HG03025 (cell line): ENCODE data around the gene SLC22A12.

ENCODE experiments used
- ATAC-seq: cut with Tn5 transposase; IDR thresholded peaks from one replicate; pipeline ENCODE4 v1.9.1; 2021; ENCODE audit warnings: mild to moderate bottlenecking, moderate library complexity; ENCODE audit not compliant: unreplicated experiment, low FRiP score

Gene SLC22A12

GRCh38 chr11:64620381-64620971 lies 29.5 kb downstream of the SLC22A12 start:
- ATAC-seq, result no peak

- no peak for ATAC-seq
Observed at GRCh38 chr11:64621283-64622019, 30.4 kb downstream of the SLC22A12 start.

- ATAC-seq, result no peak
Observed at GRCh38 chr11:64622681-64623080, 31.7 kb downstream of the SLC22A12 start.

- no peak for ATAC-seq
Observed at GRCh38 chr11:64624883-64625481, 34.0 kb downstream of the SLC22A12 start.

GRCh38 chr11:64626637-64627036 lies 35.6 kb downstream of the SLC22A12 start:
- ATAC-seq, result no peak

GRCh38 chr11:64627371-64627770 lies 36.4 kb downstream of the SLC22A12 start:
- no peak for ATAC-seq

GRCh38 chr11:64628596-64628995 lies 37.6 kb downstream of the SLC22A12 start:
- ATAC-seq, result no peak

GRCh38 chr11:64629103-64629502 lies 38.1 kb downstream of the SLC22A12 start:
- ATAC-seq, result no peak

GRCh38 chr11:64629796-64630562 lies 39.0 kb downstream of the SLC22A12 start:
- no peak for ATAC-seq

GRCh38 chr11:64631675-64632074 lies 40.7 kb downstream of the SLC22A12 start:
- ATAC-seq, result no peak

- no peak for ATAC-seq
Observed at GRCh38 chr11:64632237-64632636, 41.2 kb downstream of the SLC22A12 start.

- ATAC-seq, result no peak
Observed at GRCh38 chr11:64632654-64633053, 41.6 kb downstream of the SLC22A12 start.

GRCh38 chr11:64633555-64634159 lies 42.6 kb downstream of the SLC22A12 start:
- ATAC-seq, result no peak

- ATAC-seq, result no peak
Observed at GRCh38 chr11:64637334-64638017, 46.5 kb downstream of the SLC22A12 start.

- no peak for ATAC-seq
Observed at GRCh38 chr11:64638018-64638665, 47.1 kb downstream of the SLC22A12 start.

GRCh38 chr11:64638829-64639228 lies 47.8 kb downstream of the SLC22A12 start:
- no peak for ATAC-seq

GRCh38 chr11:64639885-64640284 lies 48.9 kb downstream of the SLC22A12 start:
- ATAC-seq, result no peak

GRCh38 chr11:64641596-64642417 lies 50.8 kb downstream of the SLC22A12 start:
- ATAC-seq, result no peak

GRCh38 chr11:64642418-64642735 lies 51.4 kb downstream of the SLC22A12 start:
- no peak for ATAC-seq
